MCF 10A (cell line): ENCODE data around the gene GIMAP8. TPM values are rescaled to one million over a fixed set of nuclear protein-coding genes. Genes with fewer than 3 reads are reported as not detected.

ENCODE experiments used
- BruUV-seq: library from RNA; stranded (reverse); fragments of 400-500 nt; replicated peaks from 2 replicates; lab custom pipeline; 2021; lab: Mats Ljungman, UMichigan
- CTCF ChIA-PET: fragments of 300-600 bp; sonication (Branson Sonifier 250); formaldehyde crosslinking; extraction: SDS; loops from one replicate; lab custom pipeline; 2021; ENCODE audit warnings: antibody characterized with exemption, inconsistent platforms; lab: Yijun Ruan, JAX
- POLR2A ChIA-PET: fragments of 300-600, 350-650 bp; sonication (Branson Sonifier 250); formaldehyde crosslinking; extraction: SDS; loops from one replicate; lab custom pipeline; 2020; ENCODE audit warnings: antibody characterized with exemption, inconsistent platforms; lab: Yijun Ruan, JAX
- DNase-seq: peaks from one replicate; pipeline ENCODE4 v3.0.0-alpha.2; 2018; ENCODE audit not compliant: unreplicated experiment
- H3K27ac Mint-ChIP-seq: one replicate; pipeline ENCODE4 v1.8.0; 2022; ENCODE audit warnings: mild to moderate bottlenecking, low read depth, mixed read lengths; ENCODE audit not compliant: unreplicated experiment
- H3K27me3 Mint-ChIP-seq: one replicate; pipeline ENCODE4 v1.8.0; 2022; ENCODE audit warnings: mixed read lengths; ENCODE audit not compliant: insufficient read depth, unreplicated experiment
- H3K36me3 Mint-ChIP-seq: one replicate; pipeline ENCODE4 v1.8.0; 2022; ENCODE audit warnings: mild to moderate bottlenecking, moderate library complexity, mixed read lengths; ENCODE audit not compliant: insufficient read depth, unreplicated experiment
- H3K4me1 Mint-ChIP-seq: one replicate; pipeline ENCODE4 v1.8.0; 2022; ENCODE audit warnings: mixed read lengths; ENCODE audit not compliant: insufficient read depth, unreplicated experiment
- H3K4me3 Mint-ChIP-seq: one replicate; pipeline ENCODE4 v1.8.0; 2022; ENCODE audit warnings: mild to moderate bottlenecking, moderate library complexity, mixed read lengths; ENCODE audit not compliant: unreplicated experiment
- H3K9me3 Mint-ChIP-seq: one replicate; pipeline ENCODE4 v1.8.0; 2022; ENCODE audit warnings: mixed read lengths; ENCODE audit not compliant: unreplicated experiment
- CTCF ChIP-seq: fragments of 200-600 bp; IDR thresholded peaks from one replicate; pipeline ENCODE4 v1.8.0; 2022; ENCODE audit warnings: antibody characterized with exemption, mild to moderate bottlenecking; ENCODE audit not compliant: unreplicated experiment
- intact Hi-C: fragments of 100-400 bp; cut with micrococcal nuclease; formaldehyde crosslinking; loops from 2 replicates; pipeline ENCODE4 v1.14.1; 2022
- total RNA-seq: library from RNA; stranded (reverse); gene quantifications from 2 replicates; pipeline ENCODE4 v1.2.3, GENCODE V29; 2022

The GIMAP8 gene
- total RNA-seq, 1 experiment from 2014 or later: not detected

- no peak for DNase-seq
- no peak overlapping the region for H3K4me3 Mint-ChIP-seq
- POLR2A ChIA-PET: no interaction called here
- no peak overlapping the region for H3K27ac Mint-ChIP-seq
- H3K36me3 Mint-ChIP-seq: no peaks in the 10 kb centered on the region
- no peaks in the 10 kb centered on the region for H3K4me1 Mint-ChIP-seq
- CTCF ChIA-PET: interaction anchor here (0.9 kb wide), 1 partner anchor 58 kb away, joined by 3 read pairs; no protein-coding TSS in a partner anchor
- no peaks in the 10 kb centered on the region for H3K9me3 Mint-ChIP-seq
- no peak for TF ChIP-seq CTCF
- H3K27me3 Mint-ChIP-seq: no peaks in the 10 kb centered on the region
- intact Hi-C loops: no loop called here
- no TSS peak for BruUV-seq
Measured at GRCh38 chr7:150413640-150414081, 36.8 kb upstream of the GIMAP8 start.

- no peak overlapping the region for H3K4me3 Mint-ChIP-seq
- BruUV-seq: no TSS peak
- no peaks in the 10 kb centered on the region for H3K9me3 Mint-ChIP-seq
- H3K27me3 Mint-ChIP-seq: no peaks in the 10 kb centered on the region
- no peak for TF ChIP-seq CTCF
- POLR2A ChIA-PET: no interaction called here
- no peaks in the 10 kb centered on the region for H3K4me1 Mint-ChIP-seq
- no peaks in the 10 kb centered on the region for H3K36me3 Mint-ChIP-seq
- no peak overlapping the region for H3K27ac Mint-ChIP-seq
- no peak for DNase-seq
- intact Hi-C loops: no loop called here
- CTCF ChIA-PET: no interaction called here
Measured at GRCh38 chr7:150415161-150416153, 35.0 kb upstream of the GIMAP8 start.

- peaks cover 7% of the 10 kb centered on the region for H3K4me1 Mint-ChIP-seq
- no peak overlapping the region for H3K4me3 Mint-ChIP-seq
- TF ChIP-seq CTCF: no peak
- CTCF ChIA-PET: interaction anchor here (0.6 to 1.1 kb wide), 5 partner anchors 12 to 746 kb away, joined by 3 to 6 read pairs (median 5); a partner anchor contains a TSS
- POLR2A ChIA-PET: interaction anchor here (1.0 kb wide), 1 partner anchor 49 kb away, joined by 3 read pairs; the partner anchor contains the start of gene REPIN1
- no peaks in the 10 kb centered on the region for H3K36me3 Mint-ChIP-seq
- BruUV-seq: no TSS peak
- no peak overlapping the region for H3K27ac Mint-ChIP-seq
- no peak for DNase-seq
- no peaks in the 10 kb centered on the region for H3K27me3 Mint-ChIP-seq
- H3K9me3 Mint-ChIP-seq: no peaks in the 10 kb centered on the region
- intact Hi-C loops: no loop called here
Measured at GRCh38 chr7:150417239-150417638, 33.2 kb upstream of the GIMAP8 start.

DNA sequence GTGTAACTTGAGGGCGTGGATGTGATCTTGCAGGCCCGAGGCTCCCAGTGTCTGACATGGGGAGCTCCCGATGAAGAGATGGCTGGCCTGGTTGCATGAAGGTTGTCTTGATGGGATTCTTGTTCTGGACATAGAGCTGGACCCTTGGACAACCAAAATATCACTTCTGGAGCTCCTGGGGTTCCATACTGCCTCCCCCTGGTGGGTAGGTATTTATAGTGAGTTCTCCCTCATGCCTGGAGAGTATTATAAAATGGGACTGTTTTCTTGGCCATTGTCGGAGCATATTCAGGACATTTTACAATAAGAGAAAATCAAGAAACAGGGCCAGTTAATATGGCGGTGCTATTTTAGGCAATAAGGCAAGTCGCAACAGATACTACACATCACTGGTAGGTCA, 32.6 kb upstream of the GIMAP8 start:
- Mint-ChIP-seq H3K36me3 (no peaks in the 10 kb centered on the region), H3K9me3 (no peaks in the 10 kb centered on the region), H3K4me1 (peaks cover 7% of the 10 kb centered on the region), H3K4me3 (no peak overlapping the region), H3K27ac (no peak overlapping the region), H3K27me3 (no peaks in the 10 kb centered on the region)
- no peak for TF ChIP-seq CTCF
- BruUV-seq: no TSS peak
- POLR2A ChIA-PET: interaction anchor here (1.0 kb wide), 1 partner anchor 49 kb away, joined by 3 read pairs; the partner anchor contains the start of gene REPIN1
- no peak for DNase-seq
- intact Hi-C loops: no loop called here
- CTCF ChIA-PET: interaction anchor here (0.6 to 1.1 kb wide), 6 partner anchors 13 to 112 kb away, joined by 3 to 6 read pairs (median 3); partner anchors contain the start of gene GIMAP8
